ENCODE results near the gene CNMD.
"Not testable (repeated sequence)": the region's sequence is repeated elsewhere in the genome, so short reads cannot be mapped to it uniquely, and the experiment has no call there.

The CNMD gene

GRCh38 chr13:52743988-52744387, 4.4 kb upstream of the CNMD start:
- DNase-seq = no peak

DNA sequence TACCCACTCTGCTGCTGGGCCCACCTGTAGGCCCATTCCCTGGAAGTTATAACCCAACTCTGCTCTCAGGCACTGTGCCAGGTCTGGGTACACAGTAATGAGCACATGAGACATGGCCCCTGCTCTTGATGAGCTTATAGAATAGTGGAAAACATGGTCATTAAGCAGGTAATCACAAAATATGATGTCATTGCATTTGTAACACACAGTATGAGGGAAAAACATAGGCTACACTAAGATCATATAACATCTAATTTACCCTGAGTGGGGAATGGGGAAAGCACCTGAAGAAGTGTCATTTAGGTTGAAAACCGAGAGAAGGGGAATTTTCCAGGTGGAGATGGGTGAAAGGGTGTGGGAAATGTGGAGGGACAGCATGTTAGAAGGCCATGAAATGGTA, 3.9 kb upstream of the CNMD start:
- DNase-seq = no peak

GRCh38 chr13:52738719-52739467, 727 bp downstream of the CNMD start:
- DNase-seq = no peak

GRCh38 chr13:52737965-52738364, 1.7 kb downstream of the CNMD start:
- DNase-seq = no peak

DNA sequence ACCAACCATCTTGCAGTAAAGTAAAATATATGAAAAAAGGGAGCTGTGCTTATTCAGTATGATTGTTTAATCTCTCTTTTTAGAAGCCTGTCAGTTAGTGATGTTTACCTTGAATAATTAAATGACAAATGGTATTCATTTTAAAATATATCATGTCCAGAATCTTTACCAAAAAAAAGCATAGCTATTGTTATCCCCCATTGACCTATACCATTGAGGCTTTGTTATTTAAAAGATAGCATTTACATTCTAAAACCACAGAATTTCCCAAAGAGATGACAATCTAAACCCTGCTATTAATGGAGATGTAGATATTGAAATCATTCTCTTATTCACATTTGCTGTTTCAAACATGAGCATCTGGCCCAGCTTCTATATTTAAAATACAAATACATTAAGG, 2.2 kb downstream of the CNMD start:
- no peak for DNase-seq

DNA sequence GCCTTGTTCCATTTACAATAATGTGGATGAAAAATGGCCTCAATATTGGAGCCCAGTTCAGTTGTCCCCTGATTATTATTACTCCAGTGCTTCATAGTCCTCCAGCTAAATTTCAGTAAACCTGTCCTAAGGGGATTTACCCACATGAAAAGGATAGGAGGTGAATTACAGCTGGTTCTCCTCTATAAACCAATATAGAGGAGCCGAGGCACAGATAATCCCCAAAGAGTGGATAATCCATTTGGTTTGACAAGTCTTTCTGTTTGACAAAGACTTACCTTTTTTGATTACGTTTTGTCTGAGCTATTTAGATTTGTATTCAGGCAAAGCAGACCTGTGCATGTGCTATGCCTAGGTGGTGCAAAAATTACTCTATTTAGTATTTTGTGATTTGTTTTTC, 2.7 kb downstream of the CNMD start:
- DNase-seq = no peak

DNA sequence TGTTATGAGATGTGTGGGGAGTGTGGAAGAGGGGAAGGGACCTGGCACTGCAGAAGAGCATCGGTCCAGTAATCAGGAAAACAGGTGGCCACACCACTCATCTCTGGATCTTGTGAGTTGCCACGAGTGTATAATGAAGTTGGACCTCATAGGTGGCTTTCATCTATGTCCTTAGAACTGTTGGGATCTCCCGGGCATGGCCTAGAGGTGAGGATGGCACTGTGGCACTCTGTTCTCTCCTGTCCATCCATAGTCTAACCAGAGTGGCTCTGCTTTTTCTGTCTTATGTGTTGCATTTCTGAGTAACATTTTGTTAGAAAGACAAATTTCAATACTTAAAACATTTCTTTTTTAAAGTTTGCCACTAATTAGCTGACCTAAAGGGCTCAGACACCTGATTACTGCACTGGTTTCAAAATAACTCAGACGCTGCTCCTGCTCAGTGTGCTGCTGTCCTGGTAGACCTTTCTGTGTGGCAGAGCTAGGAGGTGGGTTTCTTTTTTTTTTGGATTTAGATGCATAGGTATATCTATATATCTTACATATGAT, 5.5 kb downstream of the CNMD start:
- no peak for DNase-seq

DNA sequence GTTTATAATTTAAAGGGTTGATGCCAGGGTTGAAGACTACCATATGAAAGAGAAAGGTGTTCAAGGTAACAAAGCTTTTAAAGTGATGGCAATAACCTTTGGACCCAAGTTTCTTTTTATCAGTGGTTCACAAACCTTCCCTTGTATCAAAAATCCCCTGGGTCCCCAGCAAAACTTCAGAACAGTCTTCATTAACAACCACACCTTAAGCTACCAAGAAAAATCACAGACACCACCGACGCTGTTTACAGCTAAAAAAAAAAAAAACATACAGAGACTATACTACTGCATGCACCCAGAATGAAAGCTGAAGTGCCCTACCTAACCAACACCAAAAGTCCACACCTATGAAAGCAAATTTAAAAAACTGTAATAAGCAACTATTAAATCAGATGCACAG, 13.4 kb downstream of the CNMD start:
- no peak for DNase-seq

DNA sequence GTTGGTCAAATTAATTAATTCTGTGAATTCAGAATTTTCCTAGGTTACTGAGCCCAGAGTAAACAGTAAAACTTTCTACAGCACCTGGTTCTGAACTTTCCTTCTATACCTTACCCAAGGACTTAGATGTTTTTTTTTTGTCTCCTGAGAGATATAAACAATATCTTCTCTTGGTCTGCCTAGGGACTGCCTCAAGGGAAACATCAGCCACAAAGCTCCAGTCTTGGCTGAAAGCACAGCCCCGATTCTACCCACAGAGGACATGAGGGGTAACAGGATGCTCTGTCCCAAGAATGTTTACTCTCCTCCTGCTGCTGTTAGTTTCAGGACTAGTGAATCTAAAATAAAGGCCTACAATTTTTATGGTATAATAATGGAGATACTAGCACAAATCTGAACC, 14.3 kb downstream of the CNMD start:
- no peak for DNase-seq

DNA sequence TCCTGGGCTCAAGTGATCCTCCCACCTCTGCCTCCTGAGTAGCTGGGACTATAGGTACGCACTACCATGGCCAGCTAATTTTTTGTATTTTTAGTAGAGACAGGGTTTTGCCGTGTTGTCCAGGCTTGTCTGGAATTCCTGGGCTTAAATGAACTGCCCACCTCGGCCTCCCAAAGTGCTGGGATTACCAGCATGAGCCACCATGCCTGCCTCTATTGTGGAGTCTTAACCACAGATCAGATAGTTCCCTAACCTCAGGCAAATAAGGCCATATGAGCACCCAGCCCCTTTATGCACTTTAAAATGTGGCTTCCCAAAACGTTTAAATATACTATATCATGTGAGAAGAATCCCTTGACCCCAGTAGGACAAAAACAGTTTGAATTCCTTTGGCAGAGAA, 16.4 kb downstream of the CNMD start:
- no peak for DNase-seq

DNA sequence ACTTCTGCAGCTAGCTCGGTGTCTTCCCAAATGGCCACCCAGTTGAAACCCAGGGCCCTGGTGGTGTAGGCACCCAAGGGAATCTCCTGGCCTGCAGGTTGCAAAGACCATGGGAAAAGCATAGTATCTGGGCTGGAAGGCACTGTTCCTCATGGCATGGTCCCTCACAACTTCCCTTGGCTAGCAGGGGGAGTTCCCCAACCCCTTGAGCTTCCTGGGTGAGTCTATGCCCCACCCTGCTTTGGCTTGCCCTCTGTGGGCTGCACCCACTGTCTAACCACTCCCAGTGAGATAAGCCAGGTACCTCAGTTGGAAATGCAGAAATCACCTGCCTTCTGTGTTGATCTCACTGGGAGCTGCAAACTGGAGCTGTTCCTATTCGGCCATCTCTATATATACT, 18.3 kb downstream of the CNMD start:
- not testable (repeated sequence) for DNase-seq

DNA sequence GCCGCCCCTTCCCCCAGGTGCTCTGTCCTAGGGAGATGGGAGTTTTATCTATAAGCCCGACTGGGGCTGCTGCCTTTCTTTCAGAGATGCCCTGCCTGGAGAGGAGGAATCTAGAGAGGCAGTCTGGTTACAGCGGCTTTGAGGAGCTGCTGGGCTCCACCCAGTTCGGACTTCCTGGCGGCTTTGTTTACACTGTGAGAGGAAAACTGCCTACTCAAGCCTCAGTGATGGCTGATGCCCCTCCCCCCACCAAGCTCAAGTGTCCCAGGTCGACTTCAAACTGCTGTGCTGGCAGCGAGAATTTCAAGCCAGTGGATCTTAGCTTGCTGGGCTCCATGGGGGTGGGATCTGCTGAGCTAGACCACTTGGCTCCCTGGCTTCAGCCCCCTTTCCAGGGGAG, 18.7 kb downstream of the CNMD start:
- not testable (repeated sequence) for DNase-seq

DNA sequence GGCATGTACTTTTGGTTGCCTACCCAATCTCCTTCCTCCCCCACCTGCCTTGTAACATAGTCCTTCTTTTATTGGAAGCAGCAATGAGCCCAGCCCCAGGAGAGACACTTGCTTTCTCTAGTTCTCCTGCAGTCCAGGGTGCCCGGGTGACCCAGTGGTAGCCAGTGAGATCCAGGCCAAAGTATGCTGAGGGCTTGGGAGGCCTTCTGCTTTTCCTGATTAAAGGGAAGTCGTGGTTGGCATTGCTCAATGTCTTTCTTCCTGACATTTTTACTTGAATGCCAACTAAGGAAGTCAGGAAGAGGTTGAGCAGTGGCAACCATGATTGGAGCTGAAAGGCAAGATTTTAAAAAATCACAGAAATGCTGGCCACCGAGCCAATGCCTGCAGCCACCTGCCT, 25.7 kb downstream of the CNMD start:
- DNase-seq = no peak

DNA sequence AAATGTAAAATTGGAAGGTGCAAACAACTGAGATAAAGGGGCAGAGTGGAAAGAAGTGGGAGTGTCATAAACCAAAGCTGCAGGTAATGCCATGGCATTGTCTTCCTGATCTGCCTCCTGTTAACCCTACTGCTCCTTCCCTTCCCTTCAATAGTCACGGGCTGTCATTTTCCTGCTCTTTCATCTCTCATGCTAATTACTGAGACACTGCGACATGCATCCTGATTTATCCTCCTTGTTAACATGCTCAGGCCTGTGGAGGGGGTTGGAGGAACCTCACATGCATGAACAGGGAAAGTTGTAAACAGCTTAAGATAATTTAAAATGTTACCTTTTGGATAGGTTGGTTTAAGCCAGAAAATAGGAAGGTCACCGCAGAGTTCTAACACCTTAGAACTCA, 27.2 kb downstream of the CNMD start:
- DNase-seq = no peak

DNA sequence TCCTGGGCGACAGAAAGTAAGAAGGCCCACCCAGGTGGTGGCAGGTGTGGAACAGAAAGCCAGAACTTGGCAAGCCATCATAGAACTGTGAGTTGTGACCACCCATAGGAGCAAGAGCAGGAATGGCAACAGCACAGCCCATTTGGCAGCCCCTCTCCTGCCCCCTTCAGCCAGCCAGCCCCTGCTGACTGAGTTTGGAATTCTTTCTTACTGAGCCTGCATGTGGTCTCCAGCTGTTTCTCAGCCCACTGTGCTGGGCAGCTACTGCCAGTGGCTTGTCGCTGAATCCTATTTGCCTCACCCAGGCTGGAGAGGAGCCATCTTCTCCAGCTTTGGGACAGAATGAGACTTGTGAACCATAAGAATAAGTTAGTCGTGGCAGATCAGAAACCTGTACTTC, 28.3 kb downstream of the CNMD start:
- no peak for DNase-seq

- DNase-seq = not testable (repeated sequence)
Observed at GRCh38 chr13:52708266-52708665, 31.4 kb downstream of the CNMD start.

DNA sequence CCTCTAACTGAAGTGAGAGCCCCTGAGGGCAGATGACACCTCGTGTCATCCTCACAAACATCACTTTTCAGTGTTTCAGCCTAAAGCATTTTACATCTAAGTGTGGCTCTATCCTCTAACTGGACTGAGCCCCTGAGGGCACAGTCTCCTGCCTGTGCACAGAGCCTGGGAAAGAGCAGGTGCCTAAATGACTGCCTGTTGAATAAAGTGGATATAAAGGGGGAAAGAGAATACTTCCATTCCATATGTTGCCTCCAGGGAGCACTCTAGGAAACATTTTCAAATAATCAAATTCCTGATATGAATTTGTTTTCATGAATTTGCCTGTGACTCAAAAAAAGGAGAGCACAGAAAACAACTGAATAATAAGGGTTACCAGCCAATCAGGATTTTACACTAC, 32.2 kb downstream of the CNMD start:
- DNase-seq = no peak

GRCh38 chr13:52706081-52706480, 33.5 kb downstream of the CNMD start:
- no peak for DNase-seq

GRCh38 chr13:52703482-52703881, 36.1 kb downstream of the CNMD start:
- no peak for DNase-seq

- DNase-seq = no peak
Observed at GRCh38 chr13:52701728-52702465, 37.7 kb downstream of the CNMD start.

DNA sequence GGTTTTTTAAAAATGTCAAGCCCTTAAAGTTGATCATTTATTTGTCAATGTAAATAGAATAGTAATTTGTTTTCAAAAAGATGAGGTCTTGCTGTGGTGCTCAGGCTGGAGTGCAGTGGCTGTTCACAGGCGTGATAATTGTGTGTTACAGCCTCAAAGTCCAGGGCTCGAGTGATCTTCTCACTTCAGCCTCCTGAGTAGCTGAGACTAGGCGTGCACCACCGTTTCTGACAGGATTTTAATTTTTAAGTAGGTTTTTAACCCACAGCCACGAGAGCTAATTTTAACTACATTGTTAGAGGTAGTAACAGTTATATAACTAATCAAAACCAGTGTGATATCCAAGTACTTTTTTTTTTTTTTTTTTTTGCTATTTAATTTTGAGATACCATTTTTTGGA, 43.1 kb downstream of the CNMD start:
- DNase-seq = no peak

DNA sequence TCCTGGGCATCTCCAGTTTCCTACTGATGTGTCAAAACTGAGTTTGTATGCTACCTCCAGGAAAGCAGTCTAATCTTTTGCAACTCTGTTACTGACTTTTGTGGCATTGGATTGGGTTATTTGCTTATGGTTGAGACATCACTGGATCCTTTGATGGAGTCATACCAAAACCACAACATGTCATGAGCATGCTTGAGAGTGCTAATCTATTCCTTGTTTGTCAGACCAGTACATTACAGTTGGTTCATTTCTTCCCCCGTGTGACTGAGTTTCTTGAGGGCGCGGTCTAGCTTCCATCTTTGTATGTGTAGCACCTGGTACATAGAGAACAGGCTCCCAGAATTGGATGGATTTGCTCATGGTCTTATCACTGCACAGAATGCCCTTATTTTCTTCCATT, 43.8 kb downstream of the CNMD start:
- DNase-seq = no peak

DNA sequence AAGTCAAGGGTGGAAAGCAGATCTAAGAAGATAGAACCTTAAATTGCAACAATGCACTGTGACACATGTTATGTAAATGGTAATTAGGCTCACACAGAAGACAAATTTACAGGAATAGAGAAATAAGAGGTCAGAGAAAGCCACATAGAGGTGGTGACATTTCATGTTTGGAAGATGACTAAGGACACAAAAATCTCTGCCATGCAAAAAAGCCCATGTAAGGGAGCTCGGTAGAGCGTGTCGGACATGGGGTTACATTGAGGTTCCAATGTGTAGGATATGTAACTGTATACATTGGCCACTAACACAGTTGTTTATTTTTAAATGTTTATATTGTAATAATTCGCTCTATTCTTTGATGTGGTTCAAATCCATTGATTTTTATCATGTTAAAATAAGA, 53.2 kb downstream of the CNMD start:
- no peak for DNase-seq

DNA sequence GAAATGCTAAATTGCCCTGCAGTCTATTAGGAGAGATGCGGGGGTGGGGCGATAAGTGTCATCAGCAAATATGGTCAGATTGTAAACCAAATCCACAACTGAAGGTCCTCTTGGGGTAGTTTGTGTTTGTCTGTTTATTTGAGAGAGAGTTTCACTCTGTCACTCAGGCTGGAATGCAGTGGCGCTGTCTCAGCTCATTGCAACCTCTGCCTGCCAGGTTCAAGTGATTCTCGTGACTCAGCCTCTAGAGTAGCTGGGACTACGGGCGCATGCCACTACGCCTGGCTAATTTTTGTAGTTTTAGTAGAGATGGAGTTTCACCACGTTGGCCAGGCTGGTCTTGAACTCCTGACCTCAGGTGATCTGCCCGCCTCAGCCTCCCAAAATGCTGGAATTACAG, 53.8 kb downstream of the CNMD start:
- DNase-seq = not testable (repeated sequence)

DNA sequence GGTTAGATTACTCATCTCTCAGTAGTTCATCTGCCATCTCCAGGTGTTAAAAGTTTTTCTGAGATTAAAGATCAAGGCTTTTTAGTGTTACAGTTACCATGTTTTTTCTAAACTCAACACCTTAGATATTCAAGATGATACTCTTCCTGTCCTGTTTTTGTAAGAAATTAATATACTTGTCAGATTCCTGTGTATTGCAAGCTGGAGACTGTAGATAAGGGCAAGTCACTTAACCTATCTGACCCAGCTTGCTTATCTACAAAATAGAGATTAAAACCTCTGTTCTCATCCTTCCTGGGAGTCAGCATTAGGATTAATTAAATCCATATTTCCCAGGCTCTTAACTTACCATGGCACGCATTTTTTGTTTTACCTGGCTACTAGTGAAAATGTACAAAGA, 61.8 kb downstream of the CNMD start:
- no peak for DNase-seq

Measured in amniotic stem cell (primary cell).